HG03196 (cell line): ENCODE measurements around the gene SOSTDC1.
A peak's percentile ranks its signal among the peaks of the same experiment; 100 is the strongest.

Experiments used
- ATAC-seq: cut with Tn5 transposase; IDR thresholded peaks from one replicate; pipeline ENCODE4 v1.9.1; 2021; ENCODE audit not compliant: unreplicated experiment

SOSTDC1 gene

GRCh38 chr7:16420649-16421332, 44.7 kb downstream of the SOSTDC1 start:
- ATAC-seq, result peak; percentile 88

DNA sequence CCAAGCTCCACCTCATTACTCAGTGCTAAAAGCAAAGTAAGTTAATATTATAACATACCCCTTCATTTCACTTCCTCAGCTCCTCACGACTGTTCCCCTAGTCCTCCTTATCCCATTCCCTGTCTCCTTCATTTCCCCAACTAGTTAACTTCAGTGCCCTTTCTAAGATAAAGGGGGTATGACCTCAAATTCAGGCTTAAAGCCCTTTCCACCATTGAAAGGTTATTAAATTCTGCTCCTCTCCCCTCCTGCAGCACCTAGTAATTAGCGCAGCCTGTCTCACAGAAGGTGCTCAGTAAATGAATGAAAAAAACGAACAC, 45.2 kb downstream of the SOSTDC1 start:
- ATAC-seq, result no peak

- ATAC-seq, result no peak
Observed at GRCh38 chr7:16419859-16420258, 45.7 kb downstream of the SOSTDC1 start.

DNA sequence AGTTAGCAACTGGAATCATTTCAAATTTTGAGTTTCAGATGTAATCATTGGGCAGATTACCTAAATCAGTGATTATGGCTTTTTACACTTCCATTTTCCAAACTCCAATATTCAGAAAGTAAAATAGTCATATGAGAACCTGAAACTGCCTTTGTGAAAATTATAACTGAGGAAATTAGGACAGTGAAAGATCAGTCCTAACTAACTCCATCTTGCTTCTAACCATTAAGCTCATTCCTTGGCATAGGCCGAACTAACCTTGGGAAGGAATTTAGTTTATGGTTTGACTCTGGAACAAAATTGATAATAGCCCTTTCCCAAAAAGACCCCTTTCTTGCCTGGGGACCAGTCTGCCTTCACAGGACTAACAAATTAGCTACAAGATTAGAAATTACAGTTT, 46.4 kb downstream of the SOSTDC1 start:
- ATAC-seq, result no peak

GRCh38 chr7:16417906-16418305, 47.6 kb downstream of the SOSTDC1 start:
- ATAC-seq, result no peak

- ATAC-seq, result no peak
Observed at GRCh38 chr7:16416289-16417282, 49.0 kb downstream of the SOSTDC1 start.

DNA sequence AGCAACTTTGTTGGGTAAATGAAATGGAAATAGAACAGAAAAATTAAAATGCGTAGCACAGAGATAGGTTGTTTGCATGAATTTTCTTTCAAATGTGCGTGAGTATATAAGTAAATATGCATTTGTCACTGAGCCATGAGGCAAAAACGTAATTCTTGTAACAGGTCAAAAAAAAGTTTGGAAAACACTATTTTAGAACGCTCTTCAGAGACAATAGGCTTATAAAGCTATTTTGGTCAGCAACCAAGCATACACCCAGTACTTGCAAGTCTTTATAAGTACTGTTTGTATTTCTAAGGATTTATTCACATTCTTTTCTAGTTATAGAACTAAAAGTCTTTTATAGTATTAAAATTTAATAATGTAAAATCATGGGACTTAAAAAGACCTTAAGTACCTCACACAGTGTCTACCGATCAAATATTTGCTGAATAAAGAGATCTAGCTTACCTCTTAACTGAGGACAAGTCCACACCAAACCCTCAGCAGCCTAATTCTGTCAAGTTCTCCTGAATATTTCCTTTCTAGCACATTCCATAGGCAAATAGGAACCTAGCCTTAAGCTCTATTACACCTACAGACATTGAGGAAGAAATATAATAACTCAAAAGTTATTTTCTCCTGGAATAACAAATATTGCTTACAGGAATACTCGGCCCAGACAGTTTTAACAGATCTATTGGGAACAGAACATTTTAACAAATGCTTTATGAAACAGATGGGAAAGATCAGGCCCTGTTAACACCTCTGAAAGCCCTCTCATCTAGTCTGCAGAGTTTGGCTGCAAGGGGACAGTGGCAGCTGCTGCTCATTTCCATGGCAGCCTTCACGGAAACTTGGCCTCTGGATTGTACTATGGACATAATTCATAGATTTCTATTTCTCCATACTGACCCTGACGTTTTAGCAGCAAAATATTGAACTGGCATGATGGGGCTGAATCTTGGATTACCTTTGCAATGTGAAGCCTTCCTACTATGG, 53.0 kb downstream of the SOSTDC1 start:
- no peak for ATAC-seq
